ENCODE results near the gene BRD3. TPM values are rescaled to one million over a fixed set of nuclear protein-coding genes. Genes with fewer than 3 reads are reported as not detected.
A peak's percentile ranks its signal among the peaks of the same experiment; 100 is the strongest.

The BRD3 gene
- total RNA-seq, 1 experiment from 2014 or later: 108 TPM

DNA sequence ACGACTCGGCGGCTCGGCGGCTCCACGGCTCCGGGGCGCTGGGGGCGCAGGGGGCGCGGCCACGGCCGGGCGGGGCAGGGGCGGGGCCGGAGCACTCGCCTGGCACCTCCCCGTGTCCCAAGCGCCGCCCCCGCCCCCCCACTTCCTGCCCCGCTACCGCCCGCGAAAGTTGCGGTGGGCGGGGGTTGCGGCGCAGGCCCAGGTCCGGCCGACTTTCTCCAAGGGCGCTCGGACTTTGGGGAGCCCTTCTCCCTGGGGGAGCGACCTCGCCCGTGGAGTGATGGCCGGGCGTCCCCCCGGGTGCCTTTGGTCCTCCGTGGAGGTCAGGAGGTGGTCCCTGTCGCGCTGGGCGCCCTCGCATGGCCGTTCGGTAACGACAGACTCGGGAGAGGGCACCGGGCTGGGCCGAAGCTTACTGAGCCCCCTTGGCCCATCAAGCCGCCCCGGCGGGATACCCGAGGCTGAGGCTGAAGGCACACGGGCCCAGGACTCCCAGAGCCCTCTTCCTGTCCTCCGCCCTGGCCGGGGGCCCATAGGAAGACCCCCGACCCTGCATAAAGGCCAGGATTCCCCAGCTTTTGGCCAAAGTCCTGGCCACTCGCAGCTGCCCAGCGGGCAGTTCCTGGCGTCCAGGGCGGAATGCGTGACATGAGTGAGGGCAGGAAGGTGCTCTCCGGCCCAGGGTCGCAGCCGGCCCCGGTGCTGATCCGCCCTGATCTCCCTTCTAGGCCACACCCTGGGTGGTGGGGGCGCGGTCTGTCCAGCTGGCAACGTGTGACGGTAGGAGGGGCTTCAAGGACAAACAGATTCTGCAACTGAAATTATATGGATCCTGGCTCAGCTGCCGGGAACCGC lies 74.8 kb downstream of the BRD3 start (continued):
- TF ChIP-seq, protein P1, sequence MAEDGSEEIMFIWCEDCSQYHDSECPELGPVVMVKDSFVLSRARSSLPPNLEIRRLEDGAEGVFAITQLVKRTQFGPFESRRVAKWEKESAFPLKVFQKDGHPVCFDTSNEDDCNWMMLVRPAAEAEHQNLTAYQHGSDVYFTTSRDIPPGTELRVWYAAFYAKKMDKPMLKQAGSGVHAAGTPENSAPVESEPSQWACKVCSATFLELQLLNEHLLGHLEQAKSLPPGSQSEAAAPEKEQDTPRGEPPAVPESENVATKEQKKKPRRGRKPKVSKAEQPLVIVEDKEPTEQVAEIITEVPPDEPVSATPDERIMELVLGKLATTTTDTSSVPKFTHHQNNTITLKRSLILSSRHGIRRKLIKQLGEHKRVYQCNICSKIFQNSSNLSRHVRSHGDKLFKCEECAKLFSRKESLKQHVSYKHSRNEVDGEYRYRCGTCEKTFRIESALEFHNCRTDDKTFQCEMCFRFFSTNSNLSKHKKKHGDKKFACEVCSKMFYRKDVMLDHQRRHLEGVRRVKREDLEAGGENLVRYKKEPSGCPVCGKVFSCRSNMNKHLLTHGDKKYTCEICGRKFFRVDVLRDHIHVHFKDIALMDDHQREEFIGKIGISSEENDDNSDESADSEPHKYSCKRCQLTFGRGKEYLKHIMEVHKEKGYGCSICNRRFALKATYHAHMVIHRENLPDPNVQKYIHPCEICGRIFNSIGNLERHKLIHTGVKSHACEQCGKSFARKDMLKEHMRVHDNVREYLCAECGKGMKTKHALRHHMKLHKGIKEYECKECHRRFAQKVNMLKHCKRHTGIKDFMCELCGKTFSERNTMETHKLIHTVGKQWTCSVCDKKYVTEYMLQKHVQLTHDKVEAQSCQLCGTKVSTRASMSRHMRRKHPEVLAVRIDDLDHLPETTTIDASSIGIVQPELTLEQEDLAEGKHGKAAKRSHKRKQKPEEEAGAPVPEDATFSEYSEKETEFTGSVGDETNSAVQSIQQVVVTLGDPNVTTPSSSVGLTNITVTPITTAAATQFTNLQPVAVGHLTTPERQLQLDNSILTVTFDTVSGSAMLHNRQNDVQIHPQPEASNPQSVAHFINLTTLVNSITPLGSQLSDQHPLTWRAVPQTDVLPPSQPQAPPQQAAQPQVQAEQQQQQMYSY (CRISPR knock-in tag; IDR thresholded peaks at IDR 0.05): no peak
- TF ChIP-seq CBFB (CRISPR knock-in tag; IDR thresholded peaks at IDR 0.05; ENCODE audit: low read depth): no peak
- TF ChIP-seq ELF4 (CRISPR knock-in tag; IDR thresholded peaks at IDR 0.05; ENCODE audit: low read depth): no peak
- TF ChIP-seq, protein P2, sequence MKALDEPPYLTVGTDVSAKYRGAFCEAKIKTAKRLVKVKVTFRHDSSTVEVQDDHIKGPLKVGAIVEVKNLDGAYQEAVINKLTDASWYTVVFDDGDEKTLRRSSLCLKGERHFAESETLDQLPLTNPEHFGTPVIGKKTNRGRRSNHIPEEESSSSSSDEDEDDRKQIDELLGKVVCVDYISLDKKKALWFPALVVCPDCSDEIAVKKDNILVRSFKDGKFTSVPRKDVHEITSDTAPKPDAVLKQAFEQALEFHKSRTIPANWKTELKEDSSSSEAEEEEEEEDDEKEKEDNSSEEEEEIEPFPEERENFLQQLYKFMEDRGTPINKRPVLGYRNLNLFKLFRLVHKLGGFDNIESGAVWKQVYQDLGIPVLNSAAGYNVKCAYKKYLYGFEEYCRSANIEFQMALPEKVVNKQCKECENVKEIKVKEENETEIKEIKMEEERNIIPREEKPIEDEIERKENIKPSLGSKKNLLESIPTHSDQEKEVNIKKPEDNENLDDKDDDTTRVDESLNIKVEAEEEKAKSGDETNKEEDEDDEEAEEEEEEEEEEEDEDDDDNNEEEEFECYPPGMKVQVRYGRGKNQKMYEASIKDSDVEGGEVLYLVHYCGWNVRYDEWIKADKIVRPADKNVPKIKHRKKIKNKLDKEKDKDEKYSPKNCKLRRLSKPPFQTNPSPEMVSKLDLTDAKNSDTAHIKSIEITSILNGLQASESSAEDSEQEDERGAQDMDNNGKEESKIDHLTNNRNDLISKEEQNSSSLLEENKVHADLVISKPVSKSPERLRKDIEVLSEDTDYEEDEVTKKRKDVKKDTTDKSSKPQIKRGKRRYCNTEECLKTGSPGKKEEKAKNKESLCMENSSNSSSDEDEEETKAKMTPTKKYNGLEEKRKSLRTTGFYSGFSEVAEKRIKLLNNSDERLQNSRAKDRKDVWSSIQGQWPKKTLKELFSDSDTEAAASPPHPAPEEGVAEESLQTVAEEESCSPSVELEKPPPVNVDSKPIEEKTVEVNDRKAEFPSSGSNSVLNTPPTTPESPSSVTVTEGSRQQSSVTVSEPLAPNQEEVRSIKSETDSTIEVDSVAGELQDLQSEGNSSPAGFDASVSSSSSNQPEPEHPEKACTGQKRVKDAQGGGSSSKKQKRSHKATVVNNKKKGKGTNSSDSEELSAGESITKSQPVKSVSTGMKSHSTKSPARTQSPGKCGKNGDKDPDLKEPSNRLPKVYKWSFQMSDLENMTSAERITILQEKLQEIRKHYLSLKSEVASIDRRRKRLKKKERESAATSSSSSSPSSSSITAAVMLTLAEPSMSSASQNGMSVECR (CRISPR knock-in tag; IDR thresholded peaks at IDR 0.05; ENCODE audit: borderline replicate concordance): peak; percentile 73; the same call in 1 of the 2 replicates
- TF ChIP-seq STAT6 (CRISPR knock-in tag; conservative IDR thresholded peaks at IDR 0.05; ENCODE audit: low read depth): no peak

DNA sequence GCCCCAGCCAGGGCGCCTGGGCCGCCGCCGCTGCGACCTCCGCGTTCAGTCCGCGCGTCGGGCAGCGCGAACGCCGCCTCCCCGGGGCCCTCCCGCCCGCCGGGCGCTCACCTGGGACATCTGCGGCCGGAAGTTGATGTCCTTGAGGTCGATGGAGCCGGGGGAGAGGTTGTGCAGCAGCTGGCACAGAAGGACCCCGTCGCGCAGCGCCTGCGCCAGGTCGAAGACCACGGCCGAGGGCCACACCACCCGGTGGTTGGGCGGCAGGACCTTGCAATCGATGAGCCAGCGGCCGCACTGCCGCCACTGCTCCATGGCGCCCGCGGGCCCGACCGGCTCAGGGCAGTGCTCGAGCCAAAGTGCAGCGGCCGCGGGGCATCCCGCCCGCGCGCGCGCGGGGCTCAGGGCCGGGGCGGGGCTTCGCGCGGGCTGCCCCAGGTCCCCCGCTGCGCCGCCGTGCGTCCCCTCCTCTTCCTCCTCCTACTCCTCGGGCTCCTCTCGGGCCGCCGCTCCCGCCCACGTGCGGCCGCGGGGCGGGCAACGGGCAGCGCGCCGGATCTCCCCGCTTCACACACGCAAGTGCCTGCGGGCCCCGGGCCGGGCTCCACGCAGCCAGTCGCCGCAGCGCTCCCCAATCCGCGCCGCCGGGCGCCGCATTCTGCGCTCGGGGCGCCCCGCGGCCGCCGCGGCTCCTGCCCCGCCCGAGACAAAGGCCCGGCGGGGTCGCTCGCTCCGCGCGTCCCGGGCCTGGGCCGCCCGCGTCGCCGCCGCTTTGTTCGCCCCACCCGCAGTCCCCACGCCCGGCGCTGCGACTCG lies 75.7 kb downstream of the BRD3 start, which contains the start of gene VAV2:
TSS of gene VAV2 (minus strand) at position 361 of the 816 bp plus-strand sequence. CDS start at position 315, 46 bp downstream.
- H3K27ac Mint-ChIP-seq: no peak within 1 kb of the TSS
- peaks cover 27% of the 10 kb centered on the region for H3K4me1 Mint-ChIP-seq
- TF ChIP-seq, protein P3, sequence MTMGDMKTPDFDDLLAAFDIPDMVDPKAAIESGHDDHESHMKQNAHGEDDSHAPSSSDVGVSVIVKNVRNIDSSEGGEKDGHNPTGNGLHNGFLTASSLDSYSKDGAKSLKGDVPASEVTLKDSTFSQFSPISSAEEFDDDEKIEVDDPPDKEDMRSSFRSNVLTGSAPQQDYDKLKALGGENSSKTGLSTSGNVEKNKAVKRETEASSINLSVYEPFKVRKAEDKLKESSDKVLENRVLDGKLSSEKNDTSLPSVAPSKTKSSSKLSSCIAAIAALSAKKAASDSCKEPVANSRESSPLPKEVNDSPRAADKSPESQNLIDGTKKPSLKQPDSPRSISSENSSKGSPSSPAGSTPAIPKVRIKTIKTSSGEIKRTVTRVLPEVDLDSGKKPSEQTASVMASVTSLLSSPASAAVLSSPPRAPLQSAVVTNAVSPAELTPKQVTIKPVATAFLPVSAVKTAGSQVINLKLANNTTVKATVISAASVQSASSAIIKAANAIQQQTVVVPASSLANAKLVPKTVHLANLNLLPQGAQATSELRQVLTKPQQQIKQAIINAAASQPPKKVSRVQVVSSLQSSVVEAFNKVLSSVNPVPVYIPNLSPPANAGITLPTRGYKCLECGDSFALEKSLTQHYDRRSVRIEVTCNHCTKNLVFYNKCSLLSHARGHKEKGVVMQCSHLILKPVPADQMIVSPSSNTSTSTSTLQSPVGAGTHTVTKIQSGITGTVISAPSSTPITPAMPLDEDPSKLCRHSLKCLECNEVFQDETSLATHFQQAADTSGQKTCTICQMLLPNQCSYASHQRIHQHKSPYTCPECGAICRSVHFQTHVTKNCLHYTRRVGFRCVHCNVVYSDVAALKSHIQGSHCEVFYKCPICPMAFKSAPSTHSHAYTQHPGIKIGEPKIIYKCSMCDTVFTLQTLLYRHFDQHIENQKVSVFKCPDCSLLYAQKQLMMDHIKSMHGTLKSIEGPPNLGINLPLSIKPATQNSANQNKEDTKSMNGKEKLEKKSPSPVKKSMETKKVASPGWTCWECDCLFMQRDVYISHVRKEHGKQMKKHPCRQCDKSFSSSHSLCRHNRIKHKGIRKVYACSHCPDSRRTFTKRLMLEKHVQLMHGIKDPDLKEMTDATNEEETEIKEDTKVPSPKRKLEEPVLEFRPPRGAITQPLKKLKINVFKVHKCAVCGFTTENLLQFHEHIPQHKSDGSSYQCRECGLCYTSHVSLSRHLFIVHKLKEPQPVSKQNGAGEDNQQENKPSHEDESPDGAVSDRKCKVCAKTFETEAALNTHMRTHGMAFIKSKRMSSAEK (CRISPR knock-in tag; IDR thresholded peaks at IDR 0.05; ENCODE audit: borderline replicate concordance): no peak
- TF ChIP-seq FOXK1 (CRISPR knock-in tag; IDR thresholded peaks at IDR 0.05) (0 out of 2 replicates have a peak, but pooled peaks have one; percentile 23), KAT7 (CRISPR knock-in tag; IDR thresholded peaks at IDR 0.05; ENCODE audit: borderline replicate concordance) (0 out of 2 replicates have a peak, but pooled peaks have one; percentile 14)
- H3K9me3 Mint-ChIP-seq: no peaks in the 10 kb centered on the region
- DNase-seq (ENCODE audit: low spot score) (peak; percentile 49), ATAC-seq (peak; percentile 8)
- ChIA-PET POLR2A (no interaction called here), CTCF (interaction anchor here (0.9 to 3.7 kb wide), 14 partner anchors 33 to 278 kb away, joined by 3 to 80 read pairs (median 8); partner anchors contain the start of genes BRD3OS, RNU6ATAC and SARDH)
- no peaks in the 10 kb centered on the region for H3K27me3 Mint-ChIP-seq (ENCODE audit: low read depth)
- peak within 1 kb of the TSS; percentile 74 for H3K4me3 Mint-ChIP-seq
- no peaks in the 10 kb centered on the region for H3K36me3 Mint-ChIP-seq
